Measurements from ENCODE around the gene TKTL1. TPM values are rescaled to one million over a fixed set of nuclear protein-coding genes. Genes with fewer than 3 reads are reported as not detected.
"Not testable (repeated sequence)": the region's sequence is repeated elsewhere in the genome, so short reads cannot be mapped to it uniquely, and the experiment has no call there.

Gene TKTL1, protein sequence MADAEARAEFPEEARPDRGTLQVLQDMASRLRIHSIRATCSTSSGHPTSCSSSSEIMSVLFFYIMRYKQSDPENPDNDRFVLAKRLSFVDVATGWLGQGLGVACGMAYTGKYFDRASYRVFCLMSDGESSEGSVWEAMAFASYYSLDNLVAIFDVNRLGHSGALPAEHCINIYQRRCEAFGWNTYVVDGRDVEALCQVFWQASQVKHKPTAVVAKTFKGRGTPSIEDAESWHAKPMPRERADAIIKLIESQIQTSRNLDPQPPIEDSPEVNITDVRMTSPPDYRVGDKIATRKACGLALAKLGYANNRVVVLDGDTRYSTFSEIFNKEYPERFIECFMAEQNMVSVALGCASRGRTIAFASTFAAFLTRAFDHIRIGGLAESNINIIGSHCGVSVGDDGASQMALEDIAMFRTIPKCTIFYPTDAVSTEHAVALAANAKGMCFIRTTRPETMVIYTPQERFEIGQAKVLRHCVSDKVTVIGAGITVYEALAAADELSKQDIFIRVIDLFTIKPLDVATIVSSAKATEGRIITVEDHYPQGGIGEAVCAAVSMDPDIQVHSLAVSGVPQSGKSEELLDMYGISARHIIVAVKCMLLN
- total RNA-seq: 10 to 100 TPM in 5 of 10 donors, 1 to 10 TPM in 5; 3.7 to 14.1 (median 9.2) TPM
- polyA plus RNA-seq: 1 to 10 TPM; 2.6 to 5.7 TPM
- long read RNA-seq, donor 1, partial matches to known transcripts: 1 of 5 reads
- long read RNA-seq, donor 1, other reads (novel, unspliced or antisense): 2 of 5 reads
- long read RNA-seq, donor 2, partial matches to known transcripts: 4 of 10 reads
- long read RNA-seq, donor 2, other reads (novel, unspliced or antisense): 4 of 10 reads
- long read RNA-seq, donor 3, partial matches to known transcripts: 2 of 9 reads
- long read RNA-seq, donor 3, other reads (novel, unspliced or antisense): 4 of 9 reads

DNA sequence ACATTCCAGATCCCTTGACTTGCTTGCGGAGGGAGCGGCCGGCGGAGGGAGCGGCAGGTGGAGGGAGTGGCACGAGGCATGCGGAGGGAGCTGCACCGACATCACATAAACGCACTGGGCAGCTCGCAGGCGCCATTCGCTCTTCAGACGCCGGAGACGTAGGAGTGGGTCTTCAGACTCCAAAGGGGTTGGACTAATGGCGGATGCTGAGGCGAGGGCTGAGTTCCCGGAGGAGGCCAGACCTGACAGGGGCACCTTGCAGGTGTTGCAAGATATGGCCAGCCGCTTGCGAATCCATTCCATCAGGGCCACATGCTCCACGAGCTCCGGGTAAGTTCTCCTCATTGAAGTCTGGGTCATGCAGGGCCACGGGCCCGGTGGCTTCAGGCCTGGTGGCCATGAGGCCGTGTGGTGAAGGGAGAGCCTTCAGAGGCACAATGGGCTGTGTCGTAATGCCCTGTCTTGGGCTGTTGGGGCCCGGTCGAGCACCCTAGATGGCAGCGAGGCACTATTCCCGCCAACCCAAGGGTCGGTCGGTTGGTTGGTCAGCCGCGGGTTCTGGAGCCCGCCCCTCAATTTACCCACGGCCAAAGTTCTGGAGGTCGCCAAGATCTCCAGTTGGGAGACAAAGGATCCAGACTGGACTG, at the start of gene TKTL1:
Gene TKTL1 (plus strand): TSS at position 132 of the 647 bp plus-strand sequence. CDS start 65 bp downstream, at position 197.
- DNase-seq (no peak), ATAC-seq (no peak)
- 95 to 97% methylated on average over 35 to 37 of the region's 37 CpGs for WGBS, 2 donors
- H3K4me3 ChIP-seq: no peak within 1 kb of the TSS
- no peaks in the 10 kb centered on the region for H3K27me3 ChIP-seq
- no peaks in the 10 kb centered on the region for H3K36me3 ChIP-seq
- no peak within 1 kb of the TSS for H3K27ac ChIP-seq
- peaks cover 0 to 11% (median 0%) of the 10 kb centered on the region in 11 donors for H3K9me3 ChIP-seq
- no peaks in the 10 kb centered on the region for H3K4me1 ChIP-seq
- intact Hi-C loops (cut with DNase I): no loop called here
- TF ChIP-seq, protein P1, sequence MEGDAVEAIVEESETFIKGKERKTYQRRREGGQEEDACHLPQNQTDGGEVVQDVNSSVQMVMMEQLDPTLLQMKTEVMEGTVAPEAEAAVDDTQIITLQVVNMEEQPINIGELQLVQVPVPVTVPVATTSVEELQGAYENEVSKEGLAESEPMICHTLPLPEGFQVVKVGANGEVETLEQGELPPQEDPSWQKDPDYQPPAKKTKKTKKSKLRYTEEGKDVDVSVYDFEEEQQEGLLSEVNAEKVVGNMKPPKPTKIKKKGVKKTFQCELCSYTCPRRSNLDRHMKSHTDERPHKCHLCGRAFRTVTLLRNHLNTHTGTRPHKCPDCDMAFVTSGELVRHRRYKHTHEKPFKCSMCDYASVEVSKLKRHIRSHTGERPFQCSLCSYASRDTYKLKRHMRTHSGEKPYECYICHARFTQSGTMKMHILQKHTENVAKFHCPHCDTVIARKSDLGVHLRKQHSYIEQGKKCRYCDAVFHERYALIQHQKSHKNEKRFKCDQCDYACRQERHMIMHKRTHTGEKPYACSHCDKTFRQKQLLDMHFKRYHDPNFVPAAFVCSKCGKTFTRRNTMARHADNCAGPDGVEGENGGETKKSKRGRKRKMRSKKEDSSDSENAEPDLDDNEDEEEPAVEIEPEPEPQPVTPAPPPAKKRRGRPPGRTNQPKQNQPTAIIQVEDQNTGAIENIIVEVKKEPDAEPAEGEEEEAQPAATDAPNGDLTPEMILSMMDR (IDR thresholded peaks at IDR 0.05): no peak

DNA sequence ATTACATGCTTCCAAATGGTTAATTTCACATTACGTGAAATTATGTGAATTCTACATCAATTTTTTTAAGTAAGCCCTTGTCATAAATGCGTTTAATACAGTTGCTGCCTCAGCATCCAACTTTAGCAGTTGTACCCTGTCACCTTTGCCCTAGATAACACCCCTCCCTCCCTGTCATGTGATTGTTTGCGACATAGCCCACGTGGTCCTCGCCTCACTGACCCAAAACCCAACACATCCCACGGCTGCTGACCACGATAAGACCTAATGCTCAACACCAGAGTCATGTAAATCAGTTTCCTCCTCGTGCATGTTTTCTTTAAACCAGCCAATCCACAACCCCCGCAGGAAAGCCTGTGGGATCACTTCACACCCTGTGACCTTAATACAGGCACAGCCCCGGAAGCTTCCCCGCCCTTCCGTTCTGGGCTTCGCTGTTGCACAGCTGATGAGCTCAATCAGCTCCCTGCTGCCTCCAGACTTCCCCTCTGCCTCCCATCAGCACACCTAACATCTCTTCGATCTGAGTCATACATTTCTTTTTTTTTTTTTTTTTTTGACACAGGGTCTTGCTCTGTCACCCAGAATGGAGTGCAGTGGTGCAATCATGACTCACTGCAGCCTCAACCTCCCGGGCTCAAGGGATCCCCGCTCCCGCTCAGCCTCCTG, 48.1 kb upstream of the TKTL1 start:
- H3K27me3 ChIP-seq; intact Hi-C loops (cut with DNase I): not testable (repeated sequence)
- no CpG with 5 or more reads among the region's 17 CpGs for WGBS, 2 donors

DNA sequence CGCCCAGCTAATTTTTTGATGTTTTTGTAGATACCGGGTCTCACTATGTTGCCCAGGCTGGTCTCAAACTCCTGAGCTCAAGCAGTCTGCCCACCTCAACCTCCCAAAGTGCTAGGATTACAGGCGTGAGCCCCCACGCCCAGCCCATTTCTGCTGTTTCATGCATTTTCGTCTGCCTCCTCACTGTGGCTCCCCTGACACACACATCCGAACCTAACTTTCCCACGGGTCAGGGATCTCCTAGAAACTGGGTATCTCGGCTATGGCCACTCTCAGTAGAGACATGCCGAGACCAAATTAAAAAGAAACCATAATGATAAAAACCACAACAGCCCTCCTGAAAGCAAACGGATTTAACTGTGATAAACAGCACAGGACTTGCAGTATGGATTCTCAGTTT, 47.5 kb upstream of the TKTL1 start:
- DNase-seq; H3K4me3 ChIP-seq; H3K27ac ChIP-seq; H3K27me3 ChIP-seq; intact Hi-C loops (cut with DNase I); H3K9me3 ChIP-seq; H3K4me1 ChIP-seq; H3K36me3 ChIP-seq: not testable (repeated sequence)
- ATAC-seq: peak in 2 of 8 donors; percentile 12 to 27
- WGBS, 2 donors: no CpG with 5 or more reads among the region's 10 CpGs

More for the DNA sequence above, 48.1 kb upstream of the TKTL1 start:
- H3K9me3 ChIP-seq, DNase-seq, H3K27ac ChIP-seq, H3K36me3 ChIP-seq, H3K4me1 ChIP-seq, H3K4me3 ChIP-seq: not testable (repeated sequence)
- ATAC-seq: peak; percentile 91 to 98 (median 96)

DNA sequence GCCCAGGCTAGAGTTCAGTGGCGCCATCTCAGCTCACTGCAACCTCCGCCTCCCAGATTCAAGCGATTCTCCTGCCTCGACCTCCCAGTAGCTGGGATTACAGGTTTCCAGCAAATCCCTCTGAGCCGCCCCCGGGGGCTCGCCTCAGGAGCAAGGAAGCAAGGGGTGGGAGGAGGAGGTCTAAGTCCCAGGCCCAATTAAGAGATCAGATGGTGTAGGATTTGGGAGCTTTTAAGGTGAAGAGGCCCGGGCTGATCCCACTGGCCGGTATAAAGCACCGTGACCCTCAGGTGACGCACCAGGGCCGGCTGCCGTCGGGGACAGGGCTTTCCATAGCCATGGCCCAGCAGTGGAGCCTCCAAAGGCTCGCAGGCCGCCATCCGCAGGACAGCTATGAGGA, 38.3 kb upstream of the TKTL1 start, which contains the start of gene OPN1MW3:
Gene OPN1MW3 (plus strand): TSS at position 301 of the 400 bp plus-strand sequence. CDS start 38 bp downstream, at position 339.
- intact Hi-C loops (cut with DNase I); H3K4me1 ChIP-seq; H3K9me3 ChIP-seq; H3K4me3 ChIP-seq; H3K27me3 ChIP-seq; ATAC-seq; H3K27ac ChIP-seq; H3K36me3 ChIP-seq; DNase-seq: not testable (repeated sequence)
- WGBS, 2 donors: no CpG with 5 or more reads among the region's 17 CpGs

DNA sequence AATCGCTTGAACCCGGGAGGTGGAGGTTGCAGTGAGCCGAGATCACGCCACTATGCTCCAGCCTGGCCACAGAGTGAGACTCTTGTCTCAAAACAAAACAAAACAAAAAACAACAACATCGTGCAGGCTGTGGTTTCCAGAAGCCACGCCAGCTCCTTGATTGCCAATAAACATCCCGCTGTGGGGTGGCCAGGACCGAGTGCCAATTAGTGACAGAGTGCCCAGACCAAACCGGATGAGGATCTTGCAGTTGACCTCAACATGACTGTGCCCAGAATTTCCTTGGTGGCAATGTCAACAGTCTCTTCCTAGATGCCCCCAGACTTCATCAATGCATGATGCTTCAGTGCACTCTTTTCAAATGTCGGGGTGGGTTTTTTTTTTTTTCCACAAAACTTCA, 36.9 kb upstream of the TKTL1 start:
- ATAC-seq; H3K27ac ChIP-seq; H3K4me3 ChIP-seq; H3K4me1 ChIP-seq; H3K36me3 ChIP-seq; H3K27me3 ChIP-seq; H3K9me3 ChIP-seq; intact Hi-C loops (cut with DNase I); DNase-seq: not testable (repeated sequence)
- WGBS, 2 donors: no CpG with 5 or more reads among the region's 10 CpGs

DNA sequence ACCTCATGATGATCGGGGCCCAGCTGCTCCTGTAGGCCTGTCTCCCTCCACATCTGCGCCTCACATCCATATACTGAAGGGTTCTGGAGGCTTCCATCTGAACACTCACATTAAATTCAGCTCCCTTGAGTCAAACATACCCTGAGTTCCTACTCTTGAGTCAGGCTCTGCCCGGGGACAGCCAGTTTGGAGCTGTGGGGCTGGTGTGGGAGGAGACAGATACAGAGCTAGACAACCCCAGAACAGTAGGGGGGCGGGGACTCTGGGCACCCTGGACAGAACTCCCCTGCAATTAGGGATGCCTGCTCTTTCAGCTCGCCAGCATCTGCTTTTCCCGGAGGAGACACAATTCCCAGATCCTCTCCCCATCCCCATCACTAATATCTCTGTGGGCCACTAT, 32.5 kb upstream of the TKTL1 start:
- H3K36me3 ChIP-seq; DNase-seq; H3K4me3 ChIP-seq; H3K9me3 ChIP-seq; H3K27me3 ChIP-seq; intact Hi-C loops (cut with DNase I); H3K27ac ChIP-seq; ATAC-seq; H3K4me1 ChIP-seq: not testable (repeated sequence)
- no CpG with 5 or more reads among the region's 6 CpGs for WGBS, 2 donors

DNA sequence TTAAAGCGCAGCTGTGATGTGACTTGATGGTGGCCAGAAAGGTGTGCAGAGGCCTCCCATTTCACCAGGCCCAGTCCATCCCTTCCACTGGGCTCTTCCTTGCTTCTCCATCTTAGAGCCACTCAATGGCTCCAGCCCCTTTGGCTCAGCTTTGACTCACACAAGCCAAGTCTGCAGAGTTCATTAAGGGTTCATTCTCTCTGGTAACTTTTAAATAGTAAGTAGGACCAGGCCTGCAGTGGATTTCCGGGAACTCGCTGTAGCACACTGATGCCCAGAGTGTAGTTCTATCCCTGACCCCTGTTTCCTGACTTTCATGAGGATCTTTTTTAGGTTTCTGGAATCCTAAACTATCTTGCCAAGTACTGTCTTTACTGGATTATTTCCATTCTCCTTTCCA, 26.4 kb upstream of the TKTL1 start:
- H3K9me3 ChIP-seq; DNase-seq; H3K27ac ChIP-seq; H3K4me1 ChIP-seq; H3K4me3 ChIP-seq; H3K36me3 ChIP-seq; intact Hi-C loops (cut with DNase I); H3K27me3 ChIP-seq: not testable (repeated sequence)
- peak in 5 of 8 donors; percentile 61 to 82 (median 80) for ATAC-seq
- WGBS, 2 donors: no CpG with 5 or more reads among the region's 3 CpGs

DNA sequence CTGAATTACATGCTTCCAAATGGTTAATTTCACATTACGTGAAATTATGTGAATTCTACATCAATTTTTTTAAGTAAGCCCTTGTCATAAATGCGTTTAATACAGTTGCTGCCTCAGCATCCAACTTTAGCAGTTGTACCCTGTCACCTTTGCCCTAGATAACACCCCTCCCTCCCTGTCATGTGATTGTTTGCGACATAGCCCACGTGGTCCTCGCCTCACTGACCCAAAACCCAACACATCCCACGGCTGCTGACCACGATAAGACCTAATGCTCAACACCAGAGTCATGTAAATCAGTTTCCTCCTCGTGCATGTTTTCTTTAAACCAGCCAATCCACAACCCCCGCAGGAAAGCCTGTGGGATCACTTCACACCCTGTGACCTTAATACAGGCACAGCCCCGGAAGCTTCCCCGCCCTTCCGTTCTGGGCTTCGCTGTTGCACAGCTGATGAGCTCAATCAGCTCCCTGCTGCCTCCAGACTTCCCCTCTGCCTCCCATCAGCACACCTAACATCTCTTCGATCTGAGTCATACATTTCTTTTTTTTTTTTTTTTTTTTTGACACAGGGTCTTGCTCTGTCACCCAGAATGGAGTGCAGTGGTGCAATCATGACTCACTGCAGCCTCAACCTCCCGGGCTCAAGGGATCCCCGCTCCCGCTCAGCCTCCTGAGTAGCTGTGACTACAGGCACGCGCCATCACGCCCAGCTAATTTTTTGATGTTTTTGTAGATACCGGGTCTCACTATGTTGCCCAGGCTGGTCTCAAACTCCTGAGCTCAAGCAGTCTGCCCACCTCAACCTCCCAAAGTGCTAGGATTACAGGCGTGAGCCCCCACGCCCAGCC, 10.9 kb upstream of the TKTL1 start:
- H3K36me3 ChIP-seq; H3K27ac ChIP-seq; H3K9me3 ChIP-seq; H3K27me3 ChIP-seq; H3K4me3 ChIP-seq; H3K4me1 ChIP-seq; intact Hi-C loops (cut with DNase I); DNase-seq: not testable (repeated sequence)
- ATAC-seq: peak; percentile 91 to 98 (median 96)
- no CpG with 5 or more reads among the region's 23 CpGs for WGBS, 2 donors

DNA sequence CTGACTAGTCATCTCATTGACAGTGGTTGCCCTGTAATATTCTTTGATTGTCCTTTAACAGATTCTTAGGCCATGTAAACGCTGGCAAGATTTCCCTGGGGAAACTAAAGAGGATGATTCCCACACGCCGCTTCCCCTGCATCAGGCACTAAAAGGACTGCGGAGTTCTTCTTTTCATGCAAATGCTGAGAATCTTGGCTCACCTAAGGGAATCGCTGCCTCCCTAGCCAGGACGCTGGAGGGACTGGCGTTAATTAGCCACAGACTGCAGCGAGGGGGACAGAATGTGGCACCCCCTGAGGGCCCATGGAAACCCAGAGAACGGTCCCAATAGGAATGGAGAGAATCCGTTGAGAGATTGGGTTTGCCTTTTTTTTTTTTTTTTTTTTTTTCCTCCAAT, 9.2 kb upstream of the TKTL1 start:
- H3K27ac ChIP-seq; H3K9me3 ChIP-seq; ATAC-seq; H3K36me3 ChIP-seq; DNase-seq; H3K4me1 ChIP-seq; intact Hi-C loops (cut with DNase I); H3K27me3 ChIP-seq; H3K4me3 ChIP-seq: not testable (repeated sequence)
- no CpG with 5 or more reads among the region's 10 CpGs for WGBS, 2 donors

Data from heart right ventricle (tissue), 16 donors.